Measurements from ENCODE around the gene KRT86. TPM values are rescaled to one million over a fixed set of nuclear protein-coding genes. Genes with fewer than 3 reads are reported as not detected.
A peak's percentile ranks its signal among the peaks of the same experiment; 100 is the strongest.

The KRT86 gene
- total RNA-seq, 2 experiments from 2014 or later = 0.14 TPM; not detected in 1

DNA sequence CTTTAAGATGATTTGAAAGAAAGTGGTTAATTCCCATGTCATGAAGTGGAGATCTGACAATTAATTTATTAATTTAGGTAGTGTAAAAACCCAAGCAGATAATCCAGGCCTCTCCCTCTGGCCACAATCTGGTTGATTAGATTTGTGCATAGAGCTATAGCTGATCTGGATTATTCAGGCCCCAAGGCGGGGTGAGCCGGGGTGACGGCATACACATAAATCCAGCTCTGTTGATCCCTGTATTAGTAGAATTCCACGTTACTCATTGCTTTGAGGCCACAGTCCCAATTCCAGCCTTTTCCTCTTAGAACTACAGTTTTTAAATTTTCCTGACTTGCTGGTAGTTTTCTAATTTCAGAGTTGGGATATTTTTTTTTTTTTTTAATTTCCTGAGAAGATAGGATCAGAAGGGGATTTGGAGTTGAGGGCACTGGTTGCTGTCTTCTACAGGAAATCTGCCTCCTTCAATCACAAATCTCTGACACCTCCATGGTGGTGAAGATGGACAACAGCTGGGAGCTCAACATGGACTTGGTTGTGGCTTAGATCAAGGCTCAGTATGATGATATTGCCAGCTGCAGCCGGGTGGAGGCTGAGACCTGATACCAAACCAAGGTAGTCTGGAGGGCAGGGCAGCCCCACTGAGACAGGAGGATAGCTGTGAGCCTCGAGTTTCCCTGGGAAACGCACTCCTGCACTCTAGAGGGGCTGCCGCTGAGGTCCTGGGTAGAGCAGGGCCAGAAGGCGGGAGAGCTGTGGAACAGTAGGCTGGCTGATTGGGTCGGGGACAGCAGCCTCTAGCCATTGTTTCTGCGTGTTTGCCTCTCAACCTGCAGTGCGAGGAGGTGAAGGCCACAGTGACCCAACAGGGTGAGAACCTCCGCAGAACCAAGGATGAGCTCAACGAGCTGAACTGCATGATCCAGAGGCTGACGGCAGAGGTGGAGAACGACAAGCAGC is 73.4 kb downstream of the KRT86 start:
- POLR2A ChIA-PET = interaction anchor here (0.6 to 1.1 kb wide), 2 partner anchors 28 to 389 kb away, joined by 3 read pairs; no protein-coding TSS in a partner anchor
- no peak overlapping the region for H3K27ac Mint-ChIP-seq

GRCh38 chr12:52349196-52349595 is 74.8 kb downstream of the KRT86 start:
- no peaks in the 10 kb centered on the region for H3K9me3 Mint-ChIP-seq
- no peak overlapping the region for H3K4me3 Mint-ChIP-seq
- no peak for ATAC-seq (ENCODE audit: low read depth)
- H3K27me3 Mint-ChIP-seq = peaks cover 27% of the 10 kb centered on the region
- H3K4me1 Mint-ChIP-seq = peaks cover 14% of the 10 kb centered on the region
- DNase-seq = no peak
- no peaks in the 10 kb centered on the region for H3K36me3 Mint-ChIP-seq
- POLR2A ChIA-PET = no interaction called here
- no peak overlapping the region for H3K27ac Mint-ChIP-seq

More for the DNA sequence above, 73.4 kb downstream of the KRT86 start:
- DNase-seq (no peak), ATAC-seq (ENCODE audit: low read depth) (no peak)
- H3K9me3 Mint-ChIP-seq = no peaks in the 10 kb centered on the region
- H3K4me3 Mint-ChIP-seq = no peak overlapping the region
- peaks cover 11% of the 10 kb centered on the region for H3K4me1 Mint-ChIP-seq
- H3K36me3 Mint-ChIP-seq = no peaks in the 10 kb centered on the region
- H3K27me3 Mint-ChIP-seq = peaks cover 19% of the 10 kb centered on the region

- no peaks in the 10 kb centered on the region for H3K36me3 Mint-ChIP-seq
- DNase-seq (no peak), ATAC-seq (ENCODE audit: low read depth) (no peak)
- peaks cover 14% of the 10 kb centered on the region for H3K4me1 Mint-ChIP-seq
- POLR2A ChIA-PET = no interaction called here
- H3K27ac Mint-ChIP-seq = no peak overlapping the region
- H3K4me3 Mint-ChIP-seq = no peak overlapping the region
- H3K9me3 Mint-ChIP-seq = no peaks in the 10 kb centered on the region
- H3K27me3 Mint-ChIP-seq = peaks cover 30% of the 10 kb centered on the region
These were observed 75.7 kb downstream of the KRT86 start for GRCh38 chr12:52350021-52350620.

GRCh38 chr12:52350786-52351185 is 76.3 kb downstream of the KRT86 start:
- POLR2A ChIA-PET = no interaction called here
- Mint-ChIP-seq H3K4me3 (no peak overlapping the region), H3K9me3 (no peaks in the 10 kb centered on the region), H3K36me3 (no peaks in the 10 kb centered on the region), H3K4me1 (peaks cover 14% of the 10 kb centered on the region), H3K27me3 (peaks cover 30% of the 10 kb centered on the region), H3K27ac (no peak overlapping the region)
- ATAC-seq (ENCODE audit: low read depth) (no peak), DNase-seq (no peak)

DNA sequence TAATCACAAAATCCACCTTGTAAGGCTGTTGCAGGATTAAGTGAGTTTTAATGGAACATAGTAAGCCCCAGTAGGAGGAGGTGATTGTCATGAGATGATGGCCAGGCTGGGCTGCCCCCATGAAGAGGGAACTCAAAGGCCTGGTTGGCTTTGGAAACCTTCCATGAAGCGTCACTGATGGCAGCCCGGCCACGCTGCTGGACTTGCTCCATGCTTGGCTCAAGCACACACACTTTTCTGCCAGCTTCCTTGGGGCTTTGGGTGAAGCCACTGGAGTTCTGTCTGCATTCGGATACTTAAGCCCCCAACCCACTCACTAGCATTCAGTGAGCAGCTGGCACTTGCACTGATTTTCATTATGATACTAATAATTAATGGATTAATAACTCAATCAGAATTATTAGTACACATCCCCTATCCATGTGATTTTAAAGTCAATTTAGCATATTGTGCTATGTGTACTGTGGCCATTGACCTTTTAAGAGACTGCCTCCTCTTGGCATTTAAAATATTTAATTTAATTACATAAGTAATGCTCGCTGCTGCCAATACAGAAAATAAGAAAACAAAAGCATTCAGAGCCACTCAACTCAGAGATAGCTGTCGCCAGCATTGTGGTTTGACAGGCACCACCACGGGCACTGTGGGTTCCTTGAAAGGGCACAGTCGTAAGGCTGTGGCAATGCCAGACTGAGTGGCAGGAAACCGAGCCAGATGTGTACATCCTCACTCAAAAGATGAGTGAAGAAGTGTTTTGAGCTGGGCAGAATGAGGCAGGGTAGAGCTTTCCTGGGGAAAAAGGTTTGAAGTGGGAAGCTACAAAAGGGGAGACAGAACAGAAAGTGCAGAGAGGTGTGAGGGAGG is 77.0 kb downstream of the KRT86 start:
- POLR2A ChIA-PET = no interaction called here
- Mint-ChIP-seq H3K4me1 (peaks cover 14% of the 10 kb centered on the region), H3K9me3 (no peaks in the 10 kb centered on the region), H3K27me3 (peaks cover 31% of the 10 kb centered on the region), H3K27ac (no peak overlapping the region), H3K36me3 (no peaks in the 10 kb centered on the region), H3K4me3 (peak overlapping the region; percentile 53)
- ATAC-seq (ENCODE audit: low read depth) = peak; percentile 85
- no peak for DNase-seq

DNA sequence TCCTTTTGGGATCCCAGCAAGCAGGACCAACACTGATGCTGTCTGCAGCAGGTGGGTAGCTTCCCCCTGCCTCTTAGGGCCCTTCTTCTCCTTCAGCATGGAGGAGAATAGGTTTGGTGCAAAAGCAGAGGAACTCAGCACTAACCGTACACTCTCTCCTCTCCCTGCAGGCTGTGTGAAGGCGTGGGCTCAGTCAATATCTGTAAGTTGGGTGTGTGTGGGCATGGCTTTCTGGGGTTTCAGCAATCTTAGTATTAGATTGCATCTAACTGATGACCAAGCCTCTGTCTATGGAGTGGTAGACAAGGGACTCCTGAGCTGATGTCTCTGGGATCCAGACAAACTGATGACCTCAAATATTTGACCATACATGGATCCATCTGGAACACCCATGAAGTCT is 78.5 kb downstream of the KRT86 start:
- no peak overlapping the region for H3K4me3 Mint-ChIP-seq
- POLR2A ChIA-PET = interaction anchor here (1.0 kb wide), 1 partner anchor 8 kb away, joined by 3 read pairs; no protein-coding TSS in a partner anchor
- DNase-seq (peak; percentile 8), ATAC-seq (ENCODE audit: low read depth) (no peak)
- H3K27ac Mint-ChIP-seq = no peak overlapping the region
- peaks cover 19% of the 10 kb centered on the region for H3K4me1 Mint-ChIP-seq
- peaks cover 34% of the 10 kb centered on the region for H3K27me3 Mint-ChIP-seq
- no peaks in the 10 kb centered on the region for H3K9me3 Mint-ChIP-seq
- H3K36me3 Mint-ChIP-seq = no peaks in the 10 kb centered on the region

DNA sequence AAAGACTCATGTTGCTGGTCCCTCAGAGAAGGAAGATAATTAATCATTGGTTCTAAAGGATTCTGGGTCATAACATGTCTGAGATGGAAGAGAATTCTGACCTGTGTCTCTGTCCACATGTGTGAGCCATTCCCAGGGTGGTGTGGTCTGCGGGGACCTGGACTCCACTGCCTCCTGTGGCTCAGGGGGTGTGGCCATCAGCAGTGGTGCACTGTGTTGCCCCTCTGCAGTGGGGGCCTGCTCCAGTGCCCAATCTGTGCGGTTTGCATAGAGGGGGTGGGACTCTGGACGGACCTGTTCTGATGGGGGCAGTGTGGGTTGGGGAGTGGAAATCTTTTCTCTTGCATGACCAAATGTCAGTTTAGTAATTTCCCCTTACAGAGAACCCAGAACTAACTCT is 79.3 kb downstream of the KRT86 start:
- POLR2A ChIA-PET = no interaction called here
- Mint-ChIP-seq H3K9me3 (no peaks in the 10 kb centered on the region), H3K4me3 (no peak overlapping the region), H3K27me3 (peaks cover 31% of the 10 kb centered on the region), H3K36me3 (no peaks in the 10 kb centered on the region), H3K27ac (no peak overlapping the region), H3K4me1 (peaks cover 26% of the 10 kb centered on the region)
- DNase-seq (peak; percentile 25), ATAC-seq (ENCODE audit: low read depth) (no peak)

GRCh38 chr12:52354200-52354599 is 79.8 kb downstream of the KRT86 start:
- H3K27me3 Mint-ChIP-seq = peaks cover 28% of the 10 kb centered on the region
- POLR2A ChIA-PET = no interaction called here
- ATAC-seq (ENCODE audit: low read depth) = no peak

DNA sequence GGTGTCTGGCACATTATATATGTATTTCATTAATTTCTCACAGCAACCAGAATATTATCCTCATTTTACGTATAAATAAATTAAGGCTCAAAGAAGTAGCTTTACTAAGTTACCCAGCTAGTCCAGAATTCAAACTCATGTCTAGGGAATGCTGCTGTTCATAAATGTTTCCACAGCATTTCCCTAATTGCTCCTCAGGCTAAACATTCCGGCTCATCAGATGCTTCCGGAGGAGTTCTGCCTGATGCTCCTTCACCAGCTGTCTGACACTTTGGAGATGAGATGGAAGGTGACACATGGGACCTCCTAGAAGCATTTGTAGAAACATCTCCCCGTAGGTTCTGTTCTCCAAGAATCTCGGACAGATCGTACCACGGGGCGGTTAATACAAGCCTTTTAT is 80.7 kb downstream of the KRT86 start:
- H3K27ac Mint-ChIP-seq = no peak overlapping the region
- peaks cover 39% of the 10 kb centered on the region for H3K4me1 Mint-ChIP-seq
- no peaks in the 10 kb centered on the region for H3K36me3 Mint-ChIP-seq
- no peak overlapping the region for H3K4me3 Mint-ChIP-seq
- peaks cover 29% of the 10 kb centered on the region for H3K27me3 Mint-ChIP-seq
- ATAC-seq (ENCODE audit: low read depth) (no peak), DNase-seq (peak; percentile 6)
- H3K9me3 Mint-ChIP-seq = no peaks in the 10 kb centered on the region
- POLR2A ChIA-PET = no interaction called here

More at GRCh38 chr12:52354200-52354599, 79.8 kb downstream of the KRT86 start:
- DNase-seq = no peak
- Mint-ChIP-seq H3K4me3 (no peak overlapping the region), H3K36me3 (no peaks in the 10 kb centered on the region), H3K4me1 (peaks cover 30% of the 10 kb centered on the region), H3K27ac (no peak overlapping the region), H3K9me3 (no peaks in the 10 kb centered on the region)

GRCh38 chr12:52356031-52356761 is 81.8 kb downstream of the KRT86 start:
- Mint-ChIP-seq H3K27ac (no peak overlapping the region), H3K9me3 (no peaks in the 10 kb centered on the region), H3K27me3 (peaks cover 26% of the 10 kb centered on the region), H3K4me3 (no peak overlapping the region), H3K36me3 (no peaks in the 10 kb centered on the region), H3K4me1 (peaks cover 35% of the 10 kb centered on the region)
- POLR2A ChIA-PET = no interaction called here
- DNase-seq = no peak
- no peak for ATAC-seq (ENCODE audit: low read depth)

- no peaks in the 10 kb centered on the region for H3K9me3 Mint-ChIP-seq
These were observed 82.5 kb downstream of the KRT86 start for GRCh38 chr12:52356762-52357580.

More at GRCh38 chr12:52356762-52357580, 82.5 kb downstream of the KRT86 start:
- H3K27me3 Mint-ChIP-seq = peaks cover 26% of the 10 kb centered on the region
- H3K4me3 Mint-ChIP-seq = no peak overlapping the region
- H3K36me3 Mint-ChIP-seq = no peaks in the 10 kb centered on the region
- POLR2A ChIA-PET = no interaction called here
- peak; percentile 19 for DNase-seq
- no peak overlapping the region for H3K27ac Mint-ChIP-seq
- no peak for ATAC-seq (ENCODE audit: low read depth)
- peaks cover 34% of the 10 kb centered on the region for H3K4me1 Mint-ChIP-seq

Measured in activated naive CD8-positive, alpha-beta T cell treated with anti-CD3 and anti-CD28 coated beads, Interleukin-2, amount 10 ng/mL, durations not matched to agents 7 days and 5 days (primary cell).